Right cardiac atrium (tissue), 5 donors: Measurements from ENCODE around the gene TCERG1L. TPM values are rescaled to one million over a fixed set of nuclear protein-coding genes. Genes with fewer than 3 reads are reported as not detected.

Source experiments
- ATAC-seq, 2 donors: fragments of 200-7000 bp; cut with Tn5 transposase; one replicate each; pipeline versions ENCODE4 v1.8.0 to v1.9.1; 2020; ENCODE audit warnings: moderate library complexity in 2 of 2, mild to moderate bottlenecking in 1 of 2
- DNase-seq, 3 donors: peaks; one replicate each; pipeline ENCODE4 v3.0.0-alpha.2; 2020
- H3K27ac ChIP-seq: one replicate; pipeline ENCODE4 v1.5.1; 2013; ENCODE audit warnings: mild to moderate bottlenecking, low read length, control low read depth, moderate library complexity
- H3K27me3 ChIP-seq: one replicate; pipeline ENCODE4 v1.6.1; 2013; ENCODE audit not compliant: control insufficient read depth, insufficient read depth
- H3K4me1 ChIP-seq: one replicate; pipeline ENCODE4 v1.6.1; 2013; ENCODE audit warnings: low read length; ENCODE audit not compliant: control insufficient read depth, insufficient read depth
- H3K4me3 ChIP-seq: one replicate; pipeline ENCODE4 v1.5.1; 2013; ENCODE audit warnings: low read length, control low read depth
- H3K9me3 ChIP-seq: one replicate; pipeline ENCODE4 v1.6.1; 2013; ENCODE audit warnings: low read length; ENCODE audit not compliant: control insufficient read depth
- WGBS: extraction: QIAGEN DNeasy Blood & Tissue Kit; methylation state at CpG from one replicate; pipeline ENCODE4 v1.1.7; 2013; 5-methylcytosine and 5-hydroxymethylcytosine counted together
- intact Hi-C, 4 donors: fragments of 100-400 bp; cut with DNase I; formaldehyde crosslinking; loops; one replicate each; pipeline versions ENCODE4 v1.11.0 to v1.14.0; 2022 to 2023
- polyA plus RNA-seq: library from polyadenylated mRNA; stranded (reverse); fragments of 200-250 nt; gene quantifications from one replicate; pipeline ENCODE4 v1.2.3, GENCODE V29; 2013
- total RNA-seq, 4 donors: library from RNA; stranded (reverse); fragmentation: NEBNext Ultra II Directional; extraction: Animal tissue kit (Norgen Biotek cat#: 25700); gene quantifications; one replicate each; pipeline ENCODE4 v1.2.1, GENCODE V29; 2021
- donor health status: healthy with polysubstance abuse.
- donor health status: DM: no; HTN: yes; CAD: no.
- donor health status: DM: no; HTN: no; CAD: no.
- donor health status: DM: no; HTN: yes; CAD: no; lungs with severe emphysema.
- donor health status: DM: yes; HTN: yes; CAD: no.

Gene TCERG1L
- total and polyA plus RNA-seq, 5 donors = not detected

DNA sequence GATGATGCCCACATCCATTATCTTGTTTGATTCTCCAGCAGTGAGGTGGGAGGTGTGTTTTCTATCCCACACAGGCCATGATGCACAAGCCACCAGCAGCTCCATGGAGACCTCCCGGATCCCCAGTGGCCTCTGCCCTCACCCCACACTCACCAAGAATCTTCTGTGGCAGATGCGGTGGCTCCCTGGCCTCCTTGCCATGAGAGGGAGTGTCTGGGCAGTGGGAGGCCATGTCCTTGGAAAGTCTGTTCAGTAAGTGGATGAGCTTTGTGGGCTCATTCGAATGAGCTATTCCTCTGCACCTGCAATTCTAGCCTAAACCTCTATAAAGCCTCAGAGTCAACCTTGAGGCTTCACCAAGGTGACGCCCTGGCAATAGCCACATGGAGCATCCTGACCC lies 243.8 kb downstream of the TCERG1L start:
- DNase-seq = no peak
- H3K4me3 ChIP-seq = no peak overlapping the region
- H3K9me3 ChIP-seq = no peaks in the 10 kb centered on the region
- no peak for ATAC-seq
- no peak overlapping the region for H3K27ac ChIP-seq
- WGBS = 88% methylated on average over 4 of the region's 4 CpGs
- no peaks in the 10 kb centered on the region for H3K4me1 ChIP-seq
- intact Hi-C loops = no loop called here
- H3K27me3 ChIP-seq = no peaks in the 10 kb centered on the region

GRCh38 chr10:131065673-131066305 lies 245.7 kb downstream of the TCERG1L start:
- Histone ChIP-seq H3K9me3 (no peaks in the 10 kb centered on the region), H3K4me3 (no peak overlapping the region), H3K27ac (no peak overlapping the region), H3K27me3 (no peaks in the 10 kb centered on the region), H3K4me1 (no peaks in the 10 kb centered on the region)
- DNase-seq (peak in 2 of 3 donors; percentile 33 to 67), ATAC-seq (peak in 1 of 2 donors; percentile 40)
- intact Hi-C loops = no loop called here
- 35% methylated on average over 5 of the region's 5 CpGs for WGBS

- no peaks in the 10 kb centered on the region for H3K4me1 ChIP-seq
- no peaks in the 10 kb centered on the region for H3K27me3 ChIP-seq
- no peak overlapping the region for H3K4me3 ChIP-seq
- H3K9me3 ChIP-seq = no peaks in the 10 kb centered on the region
- ATAC-seq (no peak), DNase-seq (no peak)
- intact Hi-C loops = no loop called here
- no peak overlapping the region for H3K27ac ChIP-seq
- 86% methylated on average over 2 of the region's 2 CpGs for WGBS
Observed at GRCh38 chr10:131063311-131063710, 248.2 kb downstream of the TCERG1L start.

DNA sequence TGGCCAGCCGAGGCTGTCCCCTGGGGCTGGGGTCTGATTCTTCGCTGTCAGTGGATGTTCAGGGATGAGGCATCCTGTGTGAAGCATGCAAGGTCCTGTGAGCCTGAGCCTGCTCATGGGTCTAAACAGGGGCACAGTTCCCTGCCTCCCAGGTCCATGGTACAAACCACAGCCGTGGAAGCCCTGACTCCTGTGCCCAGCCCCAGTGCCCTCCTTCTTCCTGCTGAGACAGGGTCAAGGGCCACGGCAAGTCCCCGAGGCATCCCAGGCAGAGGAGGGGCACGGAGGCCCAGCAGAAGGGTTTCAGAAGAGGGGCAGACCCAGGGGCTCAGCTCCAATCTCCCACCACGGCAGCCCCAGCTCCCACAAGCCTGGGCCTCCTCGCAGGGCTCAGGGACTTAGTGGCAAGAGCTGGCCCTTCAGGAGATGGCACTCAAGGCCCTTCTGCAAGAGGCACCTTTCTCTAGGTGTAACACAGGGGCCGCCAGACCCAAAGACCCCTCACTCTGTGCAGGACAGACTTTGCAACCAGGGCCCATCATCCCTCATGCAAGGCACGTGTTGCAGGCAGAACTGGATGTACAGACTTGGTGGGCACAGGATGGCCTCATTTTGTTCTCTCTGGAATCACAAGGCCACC lies 248.8 kb downstream of the TCERG1L start:
- H3K27ac ChIP-seq = no peak overlapping the region
- intact Hi-C loops = no loop called here
- H3K9me3 ChIP-seq = no peaks in the 10 kb centered on the region
- no peaks in the 10 kb centered on the region for H3K4me1 ChIP-seq
- no peak overlapping the region for H3K4me3 ChIP-seq
- WGBS = 80% methylated on average over 10 of the region's 10 CpGs
- ATAC-seq = no peak
- no peaks in the 10 kb centered on the region for H3K27me3 ChIP-seq
- DNase-seq = no peak

DNA sequence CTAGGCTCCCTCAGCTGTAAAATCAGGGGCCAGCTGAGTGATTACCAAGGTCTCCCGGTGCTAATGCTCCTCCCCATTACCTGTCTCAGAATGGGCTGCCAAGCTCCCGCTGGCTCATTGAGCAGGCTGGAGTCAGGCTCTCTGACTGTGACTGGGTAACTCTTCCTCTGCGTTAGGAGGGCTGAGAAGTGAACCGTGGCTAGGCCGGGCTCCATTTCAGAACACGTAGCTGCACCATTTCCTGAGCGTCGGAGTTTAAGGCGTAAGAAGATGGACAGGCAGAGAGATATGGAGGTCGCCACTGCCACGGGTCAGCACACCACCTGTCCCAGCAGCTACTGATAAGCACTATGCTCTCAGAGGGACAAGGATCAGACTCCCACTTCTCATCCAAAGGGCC lies 250.3 kb downstream of the TCERG1L start:
- H3K4me1 ChIP-seq = no peaks in the 10 kb centered on the region
- no peak overlapping the region for H3K27ac ChIP-seq
- intact Hi-C loops = no loop called here
- H3K9me3 ChIP-seq = no peaks in the 10 kb centered on the region
- H3K4me3 ChIP-seq = no peak overlapping the region
- no peaks in the 10 kb centered on the region for H3K27me3 ChIP-seq
- ATAC-seq = no peak
- DNase-seq = no peak
- WGBS = 42% methylated on average over 11 of the region's 11 CpGs

DNA sequence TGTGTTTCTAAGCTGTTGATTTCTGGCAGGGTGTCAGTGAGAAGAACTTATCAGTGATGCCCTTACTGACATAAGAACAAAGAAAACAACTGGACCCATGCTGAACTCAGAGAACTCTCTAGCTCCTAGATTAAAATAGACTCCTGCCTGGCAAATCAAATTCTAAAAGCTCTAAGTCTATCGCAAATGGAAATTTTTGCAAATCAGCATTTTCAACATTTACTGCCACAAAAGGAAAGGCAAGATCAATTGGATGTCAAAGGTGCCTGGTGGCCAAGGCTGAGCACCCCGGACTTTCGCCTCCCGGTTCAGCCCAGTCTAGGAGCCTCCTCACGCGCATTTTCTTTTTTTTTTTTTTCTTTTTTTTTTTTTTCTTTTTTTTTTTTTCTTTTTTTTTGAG lies 251.6 kb downstream of the TCERG1L start:
- DNase-seq = no peak
- H3K4me1 ChIP-seq = no peaks in the 10 kb centered on the region
- intact Hi-C loops = no loop called here
- no peaks in the 10 kb centered on the region for H3K27me3 ChIP-seq
- no peak overlapping the region for H3K27ac ChIP-seq
- 86% methylated on average over 6 of the region's 6 CpGs for WGBS
- H3K4me3 ChIP-seq = no peak overlapping the region
- no peaks in the 10 kb centered on the region for H3K9me3 ChIP-seq
- ATAC-seq = no peak

- no peaks in the 10 kb centered on the region for H3K4me1 ChIP-seq
- intact Hi-C loops = no loop called here
- no peak for ATAC-seq
- no peaks in the 10 kb centered on the region for H3K9me3 ChIP-seq
- DNase-seq = no peak
- peaks cover 2% of the 10 kb centered on the region for H3K27me3 ChIP-seq
- WGBS = 92% methylated on average over 3 of the region's 3 CpGs
- H3K4me3 ChIP-seq = no peak overlapping the region
- H3K27ac ChIP-seq = no peak overlapping the region
Observed at GRCh38 chr10:131058799-131059198, 252.7 kb downstream of the TCERG1L start.

- peaks cover 2% of the 10 kb centered on the region for H3K27me3 ChIP-seq
- no peak overlapping the region for H3K27ac ChIP-seq
- no peaks in the 10 kb centered on the region for H3K4me1 ChIP-seq
- H3K4me3 ChIP-seq = no peak overlapping the region
- intact Hi-C loops = no loop called here
- WGBS = 88% methylated on average over 8 of the region's 8 CpGs
- no peaks in the 10 kb centered on the region for H3K9me3 ChIP-seq
- no peak for ATAC-seq
- DNase-seq = no peak
Observed at GRCh38 chr10:131056781-131057180, 254.7 kb downstream of the TCERG1L start.

- 76% methylated on average over 12 of the region's 12 CpGs for WGBS
- Histone ChIP-seq H3K4me1 (no peaks in the 10 kb centered on the region), H3K9me3 (no peaks in the 10 kb centered on the region), H3K27me3 (peaks cover 2% of the 10 kb centered on the region), H3K4me3 (no peak overlapping the region), H3K27ac (no peak overlapping the region)
- DNase-seq = no peak
- no peak for ATAC-seq
- intact Hi-C loops = no loop called here
Observed at GRCh38 chr10:131056091-131056579, 255.4 kb downstream of the TCERG1L start.

- ATAC-seq = no peak
- H3K27ac ChIP-seq = no peak overlapping the region
- no peaks in the 10 kb centered on the region for H3K4me1 ChIP-seq
- peaks cover 2% of the 10 kb centered on the region for H3K27me3 ChIP-seq
- intact Hi-C loops = no loop called here
- H3K9me3 ChIP-seq = no peaks in the 10 kb centered on the region
- WGBS = 84% methylated on average over 9 of the region's 9 CpGs
- H3K4me3 ChIP-seq = no peak overlapping the region
- no peak for DNase-seq
Observed at GRCh38 chr10:131055437-131055836, 256.1 kb downstream of the TCERG1L start.

DNA sequence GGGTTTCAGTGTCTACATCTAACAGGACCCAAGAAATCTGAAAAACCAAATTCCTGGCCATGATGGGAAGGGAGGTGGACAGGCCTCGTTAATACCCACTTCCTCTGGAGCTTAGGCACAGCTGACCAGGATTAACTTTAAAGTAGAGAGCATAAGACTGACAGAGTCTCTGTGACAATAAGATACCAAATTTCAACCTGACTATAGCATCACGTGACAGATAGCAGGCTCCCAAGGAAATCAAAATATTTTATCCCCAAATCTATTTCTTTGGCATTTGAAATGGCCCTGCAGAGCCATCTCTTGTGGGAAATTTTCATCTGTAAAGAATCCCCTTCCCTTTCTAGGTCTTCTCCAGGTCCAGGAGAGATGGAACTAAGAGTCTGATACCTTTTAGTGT lies 258.3 kb downstream of the TCERG1L start:
- Histone ChIP-seq H3K4me1 (no peaks in the 10 kb centered on the region), H3K9me3 (no peaks in the 10 kb centered on the region), H3K27me3 (peaks cover 2% of the 10 kb centered on the region), H3K4me3 (no peak overlapping the region), H3K27ac (no peak overlapping the region)
- ATAC-seq (no peak), DNase-seq (no peak)
- WGBS = 69% methylated on average over 2 of the region's 2 CpGs
- intact Hi-C loops = no loop called here
